HUDEP-2 (cell line): ENCODE data around the gene CCL7.
"Not testable (repeated sequence)": the region's sequence is repeated elsewhere in the genome, so short reads cannot be mapped to it uniquely, and the experiment has no call there.

ENCODE experiments used
- DNase-seq, 76 experiments: peaks; one replicate each; lab custom pipeline; 2025; ENCODE audit not compliant: unreplicated experiment in 76 of 76; lab: John Stamatoyannopoulos, UW

The CCL7 gene

DNA sequence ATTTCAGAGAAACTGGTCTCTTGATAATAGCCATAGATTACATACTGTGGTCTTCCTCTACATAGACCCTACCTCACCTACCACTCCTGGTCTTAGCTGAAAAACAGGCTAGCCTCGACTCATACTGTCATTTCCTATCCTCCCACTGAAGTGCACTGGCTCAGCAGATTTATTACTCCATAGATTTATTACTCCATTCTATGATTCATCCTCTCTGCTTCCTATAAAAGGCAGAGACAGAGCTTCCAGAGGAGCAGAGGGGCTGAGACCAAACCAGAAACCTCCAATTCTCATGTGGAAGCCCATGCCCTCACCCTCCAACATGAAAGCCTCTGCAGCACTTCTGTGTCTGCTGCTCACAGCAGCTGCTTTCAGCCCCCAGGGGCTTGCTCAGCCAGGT lies at the start of gene CCL7:
TSS of gene CCL7 (plus strand) at position 253 of the 400 bp plus-strand sequence. CDS start at position 323, 70 bp downstream.
- no peak for DNase-seq

DNA sequence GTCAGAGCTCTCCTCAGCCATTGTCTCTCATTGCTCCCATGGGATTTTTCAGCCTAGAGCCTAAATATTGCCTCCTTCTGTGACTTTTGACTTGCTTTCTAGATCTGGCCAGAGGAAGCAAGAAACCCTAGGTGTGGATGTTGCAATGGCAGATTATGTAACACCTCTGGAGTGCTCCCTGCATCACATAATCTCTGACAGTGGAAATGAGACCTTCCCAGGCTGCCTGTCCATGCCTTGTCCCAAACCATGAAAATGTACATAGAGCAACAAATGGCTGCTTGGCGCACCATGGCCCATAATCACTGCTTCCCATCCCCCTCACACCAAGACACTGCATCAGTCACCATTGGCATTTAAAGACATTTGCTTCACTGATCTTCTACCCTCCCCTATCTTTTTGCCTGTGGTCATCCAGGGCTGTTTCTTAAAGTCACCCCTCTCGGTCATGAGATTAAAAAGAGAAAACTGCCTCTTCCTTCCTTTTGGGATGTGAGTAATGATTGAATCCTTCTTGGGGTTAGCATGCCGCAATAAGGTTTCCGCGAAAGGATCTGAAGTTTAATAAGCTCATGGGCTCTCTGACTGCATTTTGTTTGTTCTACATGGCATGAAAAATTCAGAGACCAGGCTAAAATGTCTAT lies 49.1 kb upstream of the CCL7 start:
- DNase-seq = no peak

DNA sequence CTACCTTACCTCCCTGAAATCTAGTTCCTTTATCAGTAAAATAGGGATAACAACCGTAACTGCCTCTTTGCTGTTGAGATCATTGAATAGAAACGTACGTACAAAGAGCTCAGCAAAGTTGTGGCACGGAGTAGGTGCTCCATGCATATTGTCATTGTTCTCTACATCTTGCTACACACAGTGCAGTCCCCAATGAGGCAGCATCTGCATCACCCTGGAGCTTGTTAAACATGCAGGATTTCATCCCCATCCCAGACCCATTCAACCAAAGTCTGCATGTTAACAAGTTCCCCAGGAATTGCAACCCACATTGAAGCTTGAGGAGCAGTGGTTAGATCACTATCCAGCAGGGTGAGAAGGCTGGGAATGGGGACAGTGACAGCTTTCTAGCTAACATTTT lies 48.6 kb upstream of the CCL7 start:
- no peak for DNase-seq

DNA sequence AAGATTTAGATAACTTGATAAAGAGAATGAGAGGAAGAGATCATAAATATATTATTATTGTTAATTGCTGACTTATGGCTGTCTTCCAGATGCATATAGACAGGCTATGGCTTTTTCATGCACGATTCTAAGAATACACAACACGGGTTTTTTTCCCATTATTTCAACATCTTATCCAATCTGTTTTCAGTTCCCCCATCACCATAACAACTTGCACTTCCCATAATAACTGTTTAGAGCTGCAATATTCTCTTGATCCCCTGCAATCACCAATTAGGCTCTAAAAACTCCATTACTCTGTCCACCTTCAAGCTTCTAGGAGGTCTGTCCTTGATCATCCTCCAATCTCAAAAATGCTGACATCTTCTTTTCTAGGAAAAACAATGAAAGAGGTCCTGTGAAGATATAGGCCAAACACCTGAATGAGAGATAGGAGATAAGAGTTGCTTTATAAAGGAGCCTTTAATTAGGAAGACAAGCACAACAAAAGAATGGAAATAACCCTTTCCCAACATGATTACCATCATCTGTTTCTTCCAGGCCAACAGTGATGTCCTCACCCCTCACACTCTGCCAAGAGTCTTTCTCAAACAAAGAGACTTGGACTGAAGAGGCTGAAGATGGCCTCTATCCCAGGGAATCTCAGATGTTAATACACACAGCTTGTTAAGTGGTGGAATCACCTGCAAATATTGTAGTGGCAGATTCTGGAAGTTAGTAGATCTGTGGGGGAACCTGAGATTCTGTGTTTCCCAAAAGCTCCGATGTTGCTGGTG lies 47.1 kb upstream of the CCL7 start:
- DNase-seq = no peak

DNA sequence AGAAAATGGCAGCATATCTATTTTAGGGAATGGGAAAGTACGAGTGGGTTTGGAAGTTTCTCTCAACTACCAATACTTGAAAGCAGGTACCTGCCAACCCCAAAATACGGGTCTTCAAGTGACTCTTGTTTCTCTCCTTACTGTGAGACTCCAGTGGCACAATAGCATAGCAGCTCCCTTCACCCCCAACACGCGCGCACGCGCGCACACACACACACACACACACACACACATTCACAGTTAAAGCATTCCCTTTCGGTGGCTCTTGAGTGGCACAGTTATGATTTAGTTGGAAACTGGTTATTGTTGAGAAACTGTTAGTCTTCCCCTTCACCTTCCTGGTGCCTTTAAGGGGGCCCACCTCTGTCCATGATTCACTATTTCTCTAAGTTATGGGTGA lies 45.0 kb upstream of the CCL7 start:
- no peak for DNase-seq

DNA sequence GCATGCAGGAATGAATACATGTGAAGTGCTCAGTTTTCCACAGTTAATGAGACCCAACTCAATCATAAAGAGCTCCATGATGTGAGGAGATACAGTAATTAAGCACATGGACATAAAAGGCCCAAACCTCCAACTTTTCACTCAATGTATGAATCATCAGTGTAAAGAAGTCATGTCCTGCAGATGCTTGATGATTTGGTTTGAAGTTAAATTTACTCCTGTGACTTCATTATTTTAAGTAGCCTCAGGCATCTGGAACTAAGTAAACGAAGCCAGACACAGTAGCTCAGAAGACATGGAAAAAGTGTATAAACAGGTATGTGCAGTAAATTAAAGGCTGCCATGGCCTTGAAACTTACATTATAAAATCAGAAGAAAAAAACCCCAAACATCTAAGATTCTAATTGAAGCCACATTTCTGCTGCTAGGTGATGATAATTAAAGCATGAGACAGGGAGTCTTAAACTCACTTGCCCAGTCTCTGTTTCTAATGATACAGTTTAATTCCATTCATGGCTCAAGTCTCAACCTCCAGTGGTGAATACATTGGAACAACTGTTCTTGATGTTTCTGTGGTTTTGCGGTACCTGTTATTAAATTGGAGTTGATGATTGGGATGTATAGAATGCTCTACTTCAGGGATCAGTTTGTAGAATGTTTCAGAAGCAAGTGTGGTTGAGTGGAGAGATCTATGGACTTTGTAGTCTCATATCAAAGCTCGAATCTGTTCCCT lies 43.8 kb upstream of the CCL7 start:
- no peak for DNase-seq

DNA sequence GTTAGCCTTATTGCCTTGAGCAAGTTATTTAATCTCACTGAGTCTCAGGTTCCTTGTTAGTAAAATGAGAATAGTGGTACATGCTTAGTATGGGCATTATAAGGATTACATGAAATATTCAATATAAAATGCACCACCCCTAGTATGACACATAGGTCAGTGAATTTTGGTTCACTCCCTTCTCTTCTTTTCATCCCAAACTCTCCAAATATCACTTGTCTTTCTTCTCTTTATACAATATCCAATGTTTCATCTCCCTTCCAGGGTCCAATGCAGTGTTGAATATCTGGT lies 43.3 kb upstream of the CCL7 start:
- no peak for DNase-seq

DNA sequence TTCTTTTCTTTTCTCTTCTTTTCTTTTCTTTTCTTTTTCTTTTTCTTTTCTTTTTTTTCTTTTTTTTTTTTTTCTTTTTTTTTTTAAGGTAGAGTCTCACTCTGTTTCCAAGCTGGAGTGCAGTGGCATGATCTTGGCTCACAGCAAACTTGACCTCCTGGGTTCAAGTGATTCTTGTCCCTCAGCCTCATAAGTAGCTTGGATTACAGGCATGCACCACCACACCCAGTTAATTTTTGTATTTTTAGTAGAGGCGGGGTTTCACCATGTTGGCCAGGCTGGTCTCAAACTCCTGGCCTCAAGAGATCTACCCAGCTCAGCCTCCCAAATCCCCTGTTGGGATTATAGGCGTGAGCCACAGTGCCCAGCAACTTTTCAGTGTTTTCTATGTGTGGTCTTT lies 42.7 kb upstream of the CCL7 start:
- not testable (repeated sequence) for DNase-seq

DNA sequence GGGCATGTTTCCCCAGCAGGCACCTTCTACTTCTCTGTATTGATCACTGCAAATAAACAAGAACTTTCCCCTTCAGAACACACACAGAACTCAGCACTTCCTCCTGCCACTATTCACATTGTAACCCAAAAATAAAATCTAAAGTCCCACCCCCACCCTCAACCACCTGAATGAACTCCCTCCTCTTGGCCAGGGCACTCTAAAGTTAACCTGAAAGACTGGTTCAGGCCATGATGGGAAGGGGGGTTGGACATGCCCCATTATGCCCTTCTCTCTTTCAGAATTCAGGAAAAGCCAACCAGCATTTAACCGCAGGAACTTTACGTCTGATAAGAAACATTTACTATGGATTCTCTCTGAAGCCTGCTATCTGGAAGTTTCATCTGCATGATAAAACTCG lies 42.3 kb upstream of the CCL7 start:
- DNase-seq = no peak

DNA sequence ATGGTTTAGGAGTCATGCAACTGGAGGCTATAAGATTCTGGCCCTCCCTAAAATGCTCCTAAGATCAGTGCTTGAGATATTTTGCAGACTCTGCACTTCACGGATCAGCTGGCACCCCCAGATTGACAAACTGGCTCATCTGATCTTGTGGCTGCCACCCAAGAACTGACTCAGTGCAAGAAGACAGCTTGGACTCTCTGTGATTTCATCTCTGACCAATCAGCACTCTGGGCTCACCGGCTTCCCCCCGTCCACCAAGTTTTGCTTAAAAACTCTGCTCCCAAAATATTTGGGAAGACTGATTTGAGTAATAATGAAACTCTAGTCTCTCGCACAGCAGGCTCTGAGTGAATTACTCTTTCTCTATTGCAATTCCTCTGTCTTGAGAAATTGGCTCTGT lies 41.2 kb upstream of the CCL7 start:
- no peak for DNase-seq

DNA sequence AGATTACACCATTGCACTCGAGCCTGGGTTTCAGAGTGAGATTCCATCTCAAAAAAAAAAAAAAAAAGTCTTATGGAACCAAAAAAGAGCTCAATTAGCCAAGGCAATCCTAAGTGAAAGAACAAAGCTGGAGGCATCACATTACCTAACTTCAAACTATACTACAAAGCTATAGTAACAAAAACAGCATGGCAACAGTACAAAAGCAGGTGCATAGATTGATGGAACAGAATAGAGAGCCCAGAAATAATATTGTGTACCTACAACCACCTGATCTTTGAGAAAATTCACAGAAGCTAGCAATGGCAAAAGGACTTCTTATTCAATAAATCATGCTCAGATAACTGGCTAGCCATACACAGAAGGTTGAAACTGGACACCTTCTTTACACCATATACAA lies 39.7 kb upstream of the CCL7 start:
- no peak for DNase-seq

DNA sequence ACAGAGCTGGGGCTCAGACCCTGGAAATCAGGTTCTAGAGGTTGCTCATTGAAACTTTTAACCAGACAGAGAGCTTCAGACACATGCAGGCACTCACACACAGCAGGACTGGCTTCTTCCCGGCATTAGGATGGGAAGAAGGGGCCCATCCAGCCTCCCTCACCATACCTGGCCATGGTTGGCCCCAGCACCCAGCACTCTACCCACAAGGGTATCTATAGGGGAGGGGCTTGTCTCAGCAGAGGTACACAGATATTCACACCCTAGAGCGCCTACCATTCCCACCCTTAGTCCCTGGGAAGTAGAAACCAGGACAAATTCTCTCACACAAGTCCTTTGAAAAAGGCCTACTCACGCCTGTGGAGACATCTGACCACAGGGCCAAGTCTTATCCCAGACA lies 35.4 kb upstream of the CCL7 start:
- DNase-seq = no peak

DNA sequence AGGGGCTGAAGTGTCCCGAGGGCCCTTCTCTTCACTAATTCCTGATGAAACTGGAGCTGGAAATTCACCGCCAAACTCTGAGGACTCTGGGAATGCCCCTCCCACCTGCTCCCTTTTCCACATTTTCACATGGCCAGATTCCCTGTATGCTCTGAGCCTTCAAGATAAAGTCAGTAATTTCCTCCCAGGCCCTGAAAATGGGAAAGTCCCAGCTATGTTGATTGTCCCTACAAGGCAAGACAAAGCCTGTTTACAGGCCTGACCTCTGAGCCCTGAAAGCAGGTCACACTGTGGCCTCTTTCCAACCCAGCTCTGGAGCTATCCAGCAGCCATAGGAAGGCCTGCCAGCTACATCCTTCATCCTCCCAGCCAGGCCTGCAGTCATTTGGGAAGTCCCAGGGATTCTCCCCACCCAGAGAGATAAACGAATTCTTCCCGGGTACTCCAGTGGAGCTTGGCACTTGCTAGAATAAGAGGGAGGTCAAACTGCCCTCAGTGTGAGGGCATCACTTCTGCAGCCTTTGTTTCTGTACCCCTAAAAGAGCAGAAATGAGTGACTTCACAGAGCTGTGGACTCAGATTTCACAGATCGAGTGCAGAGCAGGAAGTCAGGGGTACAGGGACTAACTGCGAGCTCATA lies 34.5 kb upstream of the CCL7 start:
- DNase-seq = no peak

DNA sequence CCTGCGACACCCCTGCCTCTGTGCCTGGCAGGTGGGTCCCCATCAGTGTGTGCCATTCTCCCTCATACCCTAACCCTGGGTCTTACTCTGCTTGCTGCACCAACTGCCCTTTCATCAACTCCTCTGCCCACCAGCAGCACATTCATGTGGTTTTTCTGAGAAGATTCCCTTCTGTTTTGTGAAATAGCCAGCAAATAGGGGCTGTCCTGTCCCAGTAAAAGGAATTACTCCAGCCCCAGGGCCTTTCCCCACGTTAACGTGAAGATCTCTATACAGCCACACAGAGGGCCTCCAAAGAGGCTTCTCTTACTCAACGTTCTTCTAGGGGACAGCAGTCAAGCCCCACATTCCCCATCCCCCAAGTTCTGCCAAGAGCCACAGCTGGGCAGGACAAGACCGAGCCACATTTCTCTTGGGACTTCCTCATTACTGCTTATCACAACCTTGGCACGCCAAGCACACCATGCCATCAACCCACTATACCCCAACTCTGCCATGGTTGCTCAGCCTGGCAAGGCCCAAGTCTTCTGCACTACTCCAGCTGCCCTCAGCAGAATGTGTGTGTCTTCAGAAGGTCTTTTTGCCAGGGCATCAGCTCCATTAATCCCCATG lies 33.6 kb upstream of the CCL7 start:
- no peak for DNase-seq

DNA sequence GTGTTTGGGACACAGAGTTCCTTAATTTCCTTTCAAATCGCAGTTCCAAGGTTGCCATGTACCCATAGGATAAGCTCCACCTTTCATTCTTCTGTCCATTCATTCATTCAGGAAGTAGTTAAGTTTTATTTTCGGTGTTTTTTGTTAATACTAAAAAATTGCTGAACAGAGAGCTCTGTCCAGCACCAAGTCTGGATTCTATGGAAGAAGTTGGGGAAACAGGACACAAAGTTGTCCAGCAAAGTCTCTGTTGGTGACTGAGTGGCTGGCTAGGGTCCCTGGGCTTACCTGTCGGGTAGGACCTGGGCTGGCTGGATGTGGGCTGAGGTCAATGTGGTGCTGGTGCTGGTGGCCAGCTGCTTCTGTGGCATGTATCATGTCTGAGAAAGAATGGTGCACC lies 32.6 kb upstream of the CCL7 start:
- DNase-seq = no peak

DNA sequence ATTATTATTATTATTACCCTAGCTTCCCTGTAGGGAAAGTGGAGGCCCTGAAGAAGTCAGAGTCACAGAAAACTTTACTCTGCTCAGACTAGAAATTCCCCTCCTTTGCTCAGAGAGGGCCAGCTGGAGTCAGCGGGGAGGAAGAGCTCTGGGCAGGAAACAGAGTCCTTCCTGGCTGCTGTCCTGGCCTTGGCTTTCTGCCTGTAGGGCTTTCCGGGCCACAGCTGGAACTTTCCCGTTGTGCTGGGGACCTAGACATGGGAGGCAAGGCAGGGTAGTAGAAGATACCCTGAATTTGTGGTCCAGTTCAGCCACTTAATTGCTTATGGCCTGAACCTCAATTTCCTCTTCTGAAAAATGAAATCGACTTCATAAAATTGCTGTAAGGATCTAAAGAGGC lies 29.0 kb upstream of the CCL7 start:
- DNase-seq = no peak

DNA sequence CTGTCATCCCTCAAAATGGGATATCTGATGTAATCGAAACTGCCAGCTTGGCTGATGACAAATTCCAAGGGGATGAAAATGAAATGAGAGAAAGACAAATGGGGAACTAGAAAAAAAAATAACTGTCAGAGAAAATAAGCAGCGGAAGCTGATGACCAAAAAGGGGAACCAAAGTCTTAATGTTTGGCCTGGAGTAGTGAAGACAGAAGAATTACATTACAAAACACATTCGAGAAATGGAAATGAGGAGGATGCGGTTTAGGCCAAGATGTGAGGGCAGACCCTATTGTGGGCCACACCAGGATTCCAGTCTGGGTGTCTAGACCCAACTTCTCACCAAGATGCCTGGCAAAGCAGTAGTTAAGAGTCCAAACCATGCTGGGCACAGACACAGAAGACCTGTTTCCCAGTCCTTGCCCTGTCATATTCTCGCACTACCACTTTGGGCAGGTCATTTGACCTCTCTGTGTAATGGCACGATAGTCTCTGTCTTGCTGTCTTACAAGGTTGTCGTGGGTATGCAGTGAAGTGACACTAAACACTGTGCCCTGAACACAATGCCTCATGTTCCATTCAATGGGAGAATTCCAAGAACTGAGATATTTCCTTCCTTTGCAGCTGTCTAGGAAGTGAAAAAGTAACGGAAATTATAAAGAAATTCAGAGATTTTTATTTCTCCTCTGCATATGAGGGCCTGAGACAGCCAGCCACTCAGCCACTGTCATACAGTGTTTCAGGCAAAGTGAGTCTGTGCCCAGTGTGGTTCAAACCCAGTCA lies 27.2 kb upstream of the CCL7 start:
- DNase-seq = no peak

DNA sequence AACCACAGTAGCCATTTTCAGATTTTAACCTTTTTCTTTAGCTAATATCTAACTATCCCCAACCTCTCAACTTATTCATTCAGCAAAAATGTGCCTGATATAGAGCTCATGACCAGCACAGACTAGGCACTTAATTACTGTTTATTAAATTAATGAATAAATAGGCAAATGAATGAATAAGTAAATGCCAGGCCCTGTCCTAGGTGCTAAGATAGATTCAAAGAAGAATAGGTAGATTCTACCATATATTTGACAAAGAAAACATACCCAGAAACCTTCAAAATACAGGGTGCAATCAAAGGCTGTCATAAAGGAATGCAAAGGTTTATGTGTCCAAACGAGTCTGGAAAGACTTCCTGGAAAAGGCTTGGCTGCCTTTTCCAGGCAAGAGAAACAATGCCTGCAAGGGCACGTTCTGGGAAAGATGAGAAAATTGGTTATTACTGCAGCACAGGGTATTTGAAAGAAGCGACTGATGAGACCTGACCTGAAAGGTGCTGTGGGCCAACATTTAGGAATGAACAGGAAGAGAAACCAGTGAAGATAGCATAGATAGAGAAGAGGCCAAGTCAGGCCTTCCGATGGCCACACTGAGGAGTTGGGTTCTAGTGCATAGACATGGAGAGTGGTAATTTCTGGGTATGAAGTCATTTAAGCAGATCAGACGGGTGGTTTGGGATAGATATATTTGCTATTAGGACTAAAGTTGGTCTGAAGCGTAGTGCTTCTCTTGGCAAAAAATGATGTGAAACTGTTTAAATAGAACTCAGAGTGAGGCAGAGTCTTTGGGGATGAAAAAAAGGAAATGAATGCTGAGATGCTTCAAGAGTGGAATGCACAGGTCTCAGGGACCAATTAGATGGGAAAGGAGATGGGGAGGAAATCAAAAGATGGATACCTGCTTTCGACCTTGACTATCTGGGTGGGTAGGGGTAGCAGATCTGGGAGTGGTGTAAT lies 26.4 kb upstream of the CCL7 start:
- DNase-seq = no peak

DNA sequence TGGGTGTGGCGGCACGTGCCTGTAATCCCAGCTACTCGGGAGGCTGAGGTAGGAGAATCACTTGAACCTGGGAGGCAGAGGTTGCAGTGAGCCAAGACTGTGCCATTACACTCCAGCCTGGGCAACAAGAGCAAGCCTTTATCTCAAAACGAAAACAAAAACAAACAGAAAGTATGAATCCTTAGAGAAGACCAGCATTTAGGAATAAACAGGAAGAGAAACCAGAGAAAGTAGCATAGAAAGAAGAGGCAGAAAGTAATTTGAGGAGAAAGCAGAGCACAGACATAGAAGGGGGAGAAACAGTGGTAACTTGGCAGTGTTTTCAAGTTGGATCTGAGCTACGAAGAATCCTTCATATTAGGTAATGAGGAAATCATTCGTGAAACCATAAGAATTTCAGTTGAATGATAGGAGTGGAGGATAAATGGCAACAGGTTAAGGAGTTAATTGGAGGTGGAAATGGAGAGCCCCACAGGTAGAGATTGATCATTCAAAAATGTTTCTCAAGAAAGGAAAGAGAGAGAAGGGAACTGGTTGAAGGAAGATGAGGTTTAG lies 24.6 kb upstream of the CCL7 start:
- DNase-seq = no peak
